G401.6 (cell line): Measurements from ENCODE around the gene PHETA1.
A peak's percentile ranks its signal among the peaks of the same experiment; 100 is the strongest.
"Not testable (repeated sequence)": the region's sequence is repeated elsewhere in the genome, so short reads cannot be mapped to it uniquely, and the experiment has no call there.

ENCODE experiments used
- FAIRE-seq: peaks from 2 replicates; lab custom pipeline; 2012; peaks lifted over from hg19 to GRCh38; lab: Jason Lieb, UNC

PHETA1 gene

GRCh38 chr12:111405149-111405858, 36.4 kb upstream of the PHETA1 start:
- FAIRE-seq = peak; percentile 95

GRCh38 chr12:111404362-111405148, 35.7 kb upstream of the PHETA1 start:
- FAIRE-seq = no peak

- FAIRE-seq = not testable (repeated sequence)
These were observed 33.6 kb upstream of the PHETA1 start for GRCh38 chr12:111402490-111402824.

- no peak for FAIRE-seq
These were observed 32.3 kb upstream of the PHETA1 start for GRCh38 chr12:111401167-111401605.

GRCh38 chr12:111399741-111400404, 31.0 kb upstream of the PHETA1 start:
- not testable (repeated sequence) for FAIRE-seq

GRCh38 chr12:111398530-111398929, 29.6 kb upstream of the PHETA1 start:
- FAIRE-seq = no peak

GRCh38 chr12:111396726-111397445, 28.0 kb upstream of the PHETA1 start:
- no peak for FAIRE-seq

GRCh38 chr12:111396271-111396670, 27.4 kb upstream of the PHETA1 start:
- not testable (repeated sequence) for FAIRE-seq

- FAIRE-seq = no peak
These were observed 26.7 kb upstream of the PHETA1 start for GRCh38 chr12:111395336-111396187.

- FAIRE-seq = no peak
These were observed 25.6 kb upstream of the PHETA1 start for GRCh38 chr12:111394480-111394879.

- no peak for FAIRE-seq
These were observed 24.9 kb upstream of the PHETA1 start for GRCh38 chr12:111393700-111394300.

GRCh38 chr12:111390910-111391309, 22.0 kb upstream of the PHETA1 start:
- no peak for FAIRE-seq

GRCh38 chr12:111389635-111390034, 20.7 kb upstream of the PHETA1 start:
- FAIRE-seq = no peak

- no peak for FAIRE-seq
These were observed 18.9 kb upstream of the PHETA1 start for GRCh38 chr12:111387747-111388323.

- FAIRE-seq = no peak
These were observed 18.0 kb upstream of the PHETA1 start for GRCh38 chr12:111386885-111387284.

- no peak for FAIRE-seq
These were observed 15.7 kb upstream of the PHETA1 start for GRCh38 chr12:111384596-111384995.

- no peak for FAIRE-seq
These were observed 11.2 kb upstream of the PHETA1 start for GRCh38 chr12:111379942-111380554.

GRCh38 chr12:111377440-111377839, 8.5 kb upstream of the PHETA1 start:
- no peak for FAIRE-seq

- not testable (repeated sequence) for FAIRE-seq
These were observed 4.3 kb upstream of the PHETA1 start for GRCh38 chr12:111373231-111373630.

- no peak for FAIRE-seq
These were observed 763 bp upstream of the PHETA1 start for GRCh38 chr12:111369496-111370220.
